Natural killer cell treated with Interleukin-12 subunit alpha and Interleukin-12 subunit beta and Interleukin-15 and Interleukin-18, amount 100 ng/mL, for 72 hours (primary cell): ENCODE measurements around the gene ARHGAP26. TPM values are rescaled to one million over a fixed set of nuclear protein-coding genes. Genes with fewer than 3 reads are reported as not detected.

Experiments
- ATAC-seq, 2 donors: fragments of 150-1000 bp; cut with Tn5 transposase in 1 of 2; sonication (Bioruptor Pico), chemical (Tn5 transposase) in 1 of 2; 2 replicates each; pipeline ENCODE4 v1.10.0; 2021
- DNase-seq: peaks from one replicate; pipeline ENCODE4 v3.0.0; 2022; ENCODE audit warnings: low spot score
- H3K27ac Mint-ChIP-seq, 2 donors: 1 replicate in 1 of 2; 2 replicates in 1 of 2; pipeline ENCODE4 v1.8.0; 2022; ENCODE audit warnings: mixed read lengths in 2 of 2, mild to moderate bottlenecking in 1 of 2, moderate library complexity in 1 of 2
- H3K27me3 Mint-ChIP-seq, 2 donors: 1 replicate in 1 of 2; 2 replicates in 1 of 2; pipeline ENCODE4 v1.8.0; 2022; ENCODE audit warnings: mixed read lengths in 2 of 2
- H3K36me3 Mint-ChIP-seq: one replicate; pipeline ENCODE4 v1.8.0; 2022; ENCODE audit warnings: mixed read lengths
- H3K4me1 Mint-ChIP-seq, 2 donors: 1 replicate in 1 of 2; 2 replicates in 1 of 2; pipeline ENCODE4 v1.8.0; 2022; ENCODE audit warnings: low read depth in 2 of 2, mixed read lengths in 2 of 2, mild to moderate bottlenecking in 1 of 2
- H3K4me3 Mint-ChIP-seq: one replicate; pipeline ENCODE4 v1.8.0; 2022; ENCODE audit warnings: mixed read lengths
- H3K9me3 Mint-ChIP-seq: 2 replicates; pipeline ENCODE4 v1.8.0; 2022; ENCODE audit warnings: mixed read lengths
- total RNA-seq, 2 donors: library from RNA; stranded (reverse); gene quantifications; one replicate each; pipeline ENCODE4 v1.2.3, GENCODE V29; 2022

ARHGAP26 gene
- total RNA-seq, 2 donors from 2014 or later: 109 to 110 TPM

- Mint-ChIP-seq H3K4me1 (peaks cover 66% of the 10 kb centered on the region in 2 donors), H3K27ac (peak overlapping the region; percentile 98 to 99), H3K27me3 (no peaks in the 10 kb centered on the region), H3K36me3 (no peaks in the 10 kb centered on the region), H3K9me3 (no peaks in the 10 kb centered on the region), H3K4me3 (peak overlapping the region; percentile 99)
- ATAC-seq (no peak), DNase-seq (no peak)
These were observed 31.3 kb downstream of the ARHGAP26 start for GRCh38 chr5:142801495-142801871.

DNA sequence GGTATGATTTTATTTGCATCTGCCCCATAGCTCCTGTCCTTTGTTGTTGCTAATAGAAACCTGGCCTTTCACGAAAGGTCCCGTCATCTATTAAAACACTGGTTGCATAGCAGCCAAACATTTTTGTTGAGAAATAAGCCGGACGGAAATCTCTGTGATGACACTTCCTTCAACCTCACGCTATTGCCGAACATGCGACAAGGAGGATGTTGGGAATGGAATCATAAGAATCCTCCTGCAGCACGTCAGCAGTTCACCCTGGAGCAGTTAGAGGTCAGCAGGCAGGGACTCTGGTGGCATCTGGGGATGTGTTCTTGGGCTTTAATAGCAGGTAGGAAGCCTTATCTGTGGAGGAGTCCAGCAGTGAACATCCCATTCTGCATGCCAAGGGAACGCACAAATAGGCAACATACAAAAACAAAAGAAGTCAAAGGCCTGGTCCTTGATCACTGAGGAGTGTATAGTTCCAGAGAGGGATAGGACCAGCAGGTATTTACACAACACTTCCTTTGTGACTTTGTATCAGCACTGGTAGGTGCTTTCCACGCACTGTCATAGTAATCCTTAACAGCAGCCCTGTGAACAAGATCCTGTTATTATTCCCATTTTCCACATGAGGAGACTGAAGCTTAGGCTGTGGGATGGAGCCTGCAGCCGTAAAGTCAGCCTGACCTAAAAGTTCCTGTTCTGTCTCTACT is 33.4 kb downstream of the ARHGAP26 start:
- H3K27me3 Mint-ChIP-seq: no peaks in the 10 kb centered on the region
- peak overlapping the region in 1 of 2 donors; percentile 59 for H3K27ac Mint-ChIP-seq
- H3K36me3 Mint-ChIP-seq: no peaks in the 10 kb centered on the region
- H3K4me1 Mint-ChIP-seq: peaks cover 54 to 60% of the 10 kb centered on the region in 2 donors
- DNase-seq (no peak), ATAC-seq (no peak)
- H3K4me3 Mint-ChIP-seq: no peak overlapping the region
- no peaks in the 10 kb centered on the region for H3K9me3 Mint-ChIP-seq

DNA sequence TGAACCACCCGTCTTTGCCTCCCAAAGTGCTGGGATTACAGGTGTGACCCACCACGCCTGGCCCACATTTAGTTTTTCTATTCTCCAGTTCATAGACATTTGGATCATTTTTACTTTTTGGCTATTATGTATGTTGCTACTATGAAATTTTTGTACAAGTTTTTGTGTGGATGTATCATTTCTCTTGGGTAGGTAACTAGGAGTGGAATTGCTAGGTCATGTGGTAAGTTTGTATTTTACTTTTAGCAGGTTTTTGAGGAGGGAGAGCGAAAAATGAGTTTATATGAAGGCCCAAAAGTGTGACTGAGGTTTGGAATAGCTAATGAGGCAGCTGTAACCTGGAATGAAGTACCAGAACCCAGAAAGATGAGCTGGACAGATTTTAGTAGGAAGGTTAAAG is 35.2 kb downstream of the ARHGAP26 start:
- H3K9me3 Mint-ChIP-seq: no peaks in the 10 kb centered on the region
- no peak overlapping the region for H3K4me3 Mint-ChIP-seq
- ATAC-seq (no peak), DNase-seq (no peak)
- H3K27me3 Mint-ChIP-seq: no peaks in the 10 kb centered on the region
- H3K4me1 Mint-ChIP-seq: peaks cover 51 to 59% of the 10 kb centered on the region in 2 donors
- H3K36me3 Mint-ChIP-seq: no peaks in the 10 kb centered on the region
- peak overlapping the region; percentile 4 to 15 for H3K27ac Mint-ChIP-seq

DNA sequence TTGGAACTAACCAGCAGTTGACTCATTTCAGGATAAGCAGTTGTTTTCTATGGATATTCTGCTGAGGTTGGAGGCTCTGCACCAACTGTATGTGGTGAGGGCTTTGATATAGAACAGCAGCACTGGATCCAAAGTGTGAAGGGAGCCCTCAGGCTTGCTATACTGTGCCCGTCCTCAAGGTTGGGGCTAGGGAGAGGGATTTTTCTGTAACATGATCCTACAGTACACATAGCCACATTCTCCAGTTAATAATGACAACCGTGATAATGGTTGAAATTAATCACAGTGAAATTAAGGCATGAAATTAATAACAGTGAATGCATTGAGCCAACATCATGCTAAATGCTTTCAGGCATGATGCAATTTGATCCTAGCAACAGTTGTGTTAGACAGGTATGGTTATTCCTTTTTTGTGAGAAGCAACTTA is 36.7 kb downstream of the ARHGAP26 start:
- ATAC-seq (no peak), DNase-seq (no peak)
- H3K27ac Mint-ChIP-seq: no peak overlapping the region
- H3K4me3 Mint-ChIP-seq: no peak overlapping the region
- no peaks in the 10 kb centered on the region for H3K9me3 Mint-ChIP-seq
- no peaks in the 10 kb centered on the region for H3K27me3 Mint-ChIP-seq
- peaks cover 36 to 55% of the 10 kb centered on the region in 2 donors for H3K4me1 Mint-ChIP-seq
- no peaks in the 10 kb centered on the region for H3K36me3 Mint-ChIP-seq

GRCh38 chr5:142807372-142807911 is 37.3 kb downstream of the ARHGAP26 start:
- ATAC-seq (no peak), DNase-seq (no peak)
- Mint-ChIP-seq H3K36me3 (no peaks in the 10 kb centered on the region), H3K4me3 (no peak overlapping the region), H3K4me1 (peaks cover 34 to 57% of the 10 kb centered on the region in 2 donors), H3K27me3 (no peaks in the 10 kb centered on the region), H3K9me3 (no peaks in the 10 kb centered on the region), H3K27ac (peak overlapping the region in 1 of 2 donors; percentile 59)

GRCh38 chr5:142808878-142809598 is 38.9 kb downstream of the ARHGAP26 start:
- Mint-ChIP-seq H3K4me1 (peaks cover 33 to 60% of the 10 kb centered on the region in 2 donors), H3K9me3 (no peaks in the 10 kb centered on the region), H3K27me3 (no peaks in the 10 kb centered on the region), H3K27ac (peak overlapping the region in 1 of 2 donors; percentile 63), H3K36me3 (no peaks in the 10 kb centered on the region), H3K4me3 (no peak overlapping the region)
- no peak for ATAC-seq
- no peak for DNase-seq

GRCh38 chr5:142810081-142810480 is 39.9 kb downstream of the ARHGAP26 start:
- H3K9me3 Mint-ChIP-seq: no peaks in the 10 kb centered on the region

DNA sequence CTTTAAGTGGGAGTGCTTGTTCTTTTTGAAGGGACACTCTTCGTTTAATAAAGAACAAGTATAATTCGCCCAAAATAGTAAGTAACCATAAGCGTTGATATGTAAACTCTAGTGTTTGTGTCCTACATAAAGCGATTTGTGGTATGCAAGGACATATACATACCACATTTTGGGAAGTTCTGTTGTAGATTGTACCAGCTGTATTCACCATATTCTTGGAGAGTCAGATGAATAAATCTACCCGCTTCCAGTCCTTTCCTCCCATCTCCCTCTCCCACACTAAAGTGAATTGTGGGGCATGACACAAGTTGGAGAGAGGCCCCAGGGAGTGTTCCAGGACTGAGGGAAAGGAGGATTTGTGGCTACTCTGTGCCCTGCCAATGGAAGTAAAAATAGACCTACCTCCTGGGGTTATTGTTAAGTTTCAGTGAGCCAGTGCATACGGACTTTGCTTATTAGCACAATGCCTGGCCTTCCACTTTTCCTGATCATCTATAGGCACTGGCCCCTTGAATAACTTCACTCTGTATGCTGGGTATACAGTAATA is 40.6 kb downstream of the ARHGAP26 start:
- Mint-ChIP-seq H3K27me3 (no peaks in the 10 kb centered on the region), H3K4me3 (no peak overlapping the region), H3K4me1 (peaks cover 44 to 62% of the 10 kb centered on the region in 2 donors), H3K27ac (peak overlapping the region in 1 of 2 donors; percentile 63), H3K36me3 (no peaks in the 10 kb centered on the region), H3K9me3 (no peaks in the 10 kb centered on the region)
- ATAC-seq (no peak), DNase-seq (no peak)

More at GRCh38 chr5:142810081-142810480, 39.9 kb downstream of the ARHGAP26 start:
- Mint-ChIP-seq H3K27me3 (no peaks in the 10 kb centered on the region), H3K27ac (peak overlapping the region in 1 of 2 donors; percentile 63), H3K36me3 (no peaks in the 10 kb centered on the region), H3K4me1 (peaks cover 38 to 61% of the 10 kb centered on the region in 2 donors), H3K4me3 (no peak overlapping the region)
- ATAC-seq (no peak), DNase-seq (no peak)

- Mint-ChIP-seq H3K27ac (no peak overlapping the region), H3K4me3 (no peak overlapping the region), H3K4me1 (peaks cover 52 to 67% of the 10 kb centered on the region in 2 donors), H3K27me3 (no peaks in the 10 kb centered on the region), H3K9me3 (no peaks in the 10 kb centered on the region), H3K36me3 (no peaks in the 10 kb centered on the region)
- DNase-seq (no peak), ATAC-seq (no peak)
These were observed 41.8 kb downstream of the ARHGAP26 start for GRCh38 chr5:142811866-142812557.

DNA sequence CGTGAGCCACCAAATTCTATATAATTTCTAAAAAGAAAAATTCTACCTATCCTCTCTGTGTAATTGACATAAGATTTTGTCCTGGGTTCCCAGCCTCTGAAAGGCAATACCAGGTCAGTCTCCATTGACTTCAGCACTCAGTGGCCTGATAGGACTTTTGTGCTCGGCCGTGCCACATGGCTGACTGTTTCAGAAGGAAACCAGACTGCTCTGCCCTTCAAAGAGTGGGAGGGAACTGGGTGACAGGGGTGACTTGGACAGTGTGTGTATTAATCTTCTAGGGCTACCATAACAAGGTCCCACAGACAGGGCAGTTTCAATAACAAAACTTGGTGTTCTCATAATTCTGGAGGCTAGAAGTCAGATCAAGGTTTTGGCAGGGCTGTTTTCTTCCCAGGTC is 43.0 kb downstream of the ARHGAP26 start:
- no peak for DNase-seq
- Mint-ChIP-seq H3K4me3 (no peak overlapping the region), H3K36me3 (no peaks in the 10 kb centered on the region), H3K27me3 (no peaks in the 10 kb centered on the region), H3K4me1 (peaks cover 60 to 71% of the 10 kb centered on the region in 2 donors), H3K9me3 (no peaks in the 10 kb centered on the region), H3K27ac (peak overlapping the region in 1 of 2 donors; percentile 68)
- no peak for ATAC-seq

DNA sequence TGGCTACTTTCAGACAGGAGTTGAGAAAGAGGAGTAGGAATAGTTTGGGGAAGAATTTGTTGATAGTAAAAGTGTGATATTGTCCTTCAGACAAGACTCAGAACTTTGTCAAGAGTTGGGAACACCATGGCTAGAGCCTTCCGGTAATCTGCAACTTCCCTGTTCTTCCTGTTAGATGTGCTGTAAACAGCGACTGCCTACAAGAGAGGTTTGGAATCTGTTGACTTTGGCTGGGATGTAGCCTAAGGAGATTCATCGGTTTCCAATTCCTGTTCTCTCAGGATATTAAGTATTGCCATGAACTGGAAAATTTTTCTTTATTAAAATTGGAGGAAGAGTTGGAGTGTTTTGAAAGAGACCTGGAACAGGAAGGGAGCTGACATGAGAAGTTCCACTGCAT is 43.9 kb downstream of the ARHGAP26 start:
- no peaks in the 10 kb centered on the region for H3K9me3 Mint-ChIP-seq
- H3K27me3 Mint-ChIP-seq: no peaks in the 10 kb centered on the region
- DNase-seq: no peak
- peaks cover 55 to 62% of the 10 kb centered on the region in 2 donors for H3K4me1 Mint-ChIP-seq
- H3K36me3 Mint-ChIP-seq: no peaks in the 10 kb centered on the region
- no peak overlapping the region for H3K4me3 Mint-ChIP-seq
- H3K27ac Mint-ChIP-seq: peak overlapping the region in 1 of 2 donors; percentile 68
- no peak for ATAC-seq

DNA sequence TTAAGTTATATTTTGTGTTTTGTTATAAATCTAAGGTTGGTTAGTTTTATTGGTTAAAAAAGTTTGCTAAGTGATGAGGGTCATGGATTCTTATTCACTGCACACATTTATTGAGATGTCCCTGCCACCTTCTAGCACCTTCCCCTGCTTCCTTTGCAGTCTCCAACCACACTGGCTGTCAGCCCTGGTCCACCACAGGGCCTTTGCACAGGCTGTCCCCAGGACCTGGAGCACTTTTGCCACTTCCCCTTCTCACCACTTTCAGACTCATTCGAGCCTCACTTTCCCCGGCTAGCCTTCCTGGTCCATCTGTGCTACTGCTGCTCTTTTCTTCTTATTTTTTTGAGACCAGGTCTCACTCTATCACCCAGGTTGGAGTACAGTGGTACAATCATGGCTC is 45.3 kb downstream of the ARHGAP26 start:
- Mint-ChIP-seq H3K9me3 (no peaks in the 10 kb centered on the region), H3K27me3 (no peaks in the 10 kb centered on the region), H3K27ac (peak overlapping the region in 1 of 2 donors; percentile 26), H3K36me3 (no peaks in the 10 kb centered on the region), H3K4me1 (peaks cover 58 to 59% of the 10 kb centered on the region in 2 donors), H3K4me3 (no peak overlapping the region)
- no peak for DNase-seq
- no peak for ATAC-seq
